GM18861 (cell line): Measurements from ENCODE around the gene PBLD.
"Not testable (repeated sequence)": the region's sequence is repeated elsewhere in the genome, so short reads cannot be mapped to it uniquely, and the experiment has no call there.

Source experiments
- ATAC-seq: cut with Tn5 transposase; IDR thresholded peaks from one replicate; pipeline ENCODE4 v1.9.1; 2021; ENCODE audit not compliant: unreplicated experiment

Gene PBLD

GRCh38 chr10:68331455-68332258 lies 1.1 kb downstream of the PBLD start, which contains the start of gene HNRNPH3:
HNRNPH3 (plus strand) TSS chr10:68332064; CDS start chr10:68337222, 5,158 bp downstream.
- peak; percentile 80 for ATAC-seq

GRCh38 chr10:68330852-68331454 lies 1.8 kb downstream of the PBLD start:
- no peak for ATAC-seq

- ATAC-seq, result no peak
Measured at GRCh38 chr10:68329506-68329861, 3.2 kb downstream of the PBLD start.

- no peak for ATAC-seq
Measured at GRCh38 chr10:68327889-68328786, 4.6 kb downstream of the PBLD start.

- not testable (repeated sequence) for ATAC-seq
Measured at GRCh38 chr10:68324396-68324795, 8.3 kb downstream of the PBLD start.

- ATAC-seq, result no peak
Measured at GRCh38 chr10:68318331-68319059, 14.2 kb downstream of the PBLD start.

- no peak for ATAC-seq
Measured at GRCh38 chr10:68315582-68315981, 17.1 kb downstream of the PBLD start.

- ATAC-seq, result not testable (repeated sequence)
Measured at GRCh38 chr10:68314930-68315329, 17.8 kb downstream of the PBLD start.

GRCh38 chr10:68310531-68310930 lies 22.2 kb downstream of the PBLD start:
- ATAC-seq, result no peak

- ATAC-seq, result no peak
Measured at GRCh38 chr10:68305854-68306253, 26.9 kb downstream of the PBLD start.

- no peak for ATAC-seq
Measured at GRCh38 chr10:68303849-68304412, 28.8 kb downstream of the PBLD start.

GRCh38 chr10:68302871-68303270 lies 29.9 kb downstream of the PBLD start:
- no peak for ATAC-seq

- no peak for ATAC-seq
Measured at GRCh38 chr10:68302503-68302823, 30.3 kb downstream of the PBLD start.

GRCh38 chr10:68301790-68302502 lies 30.8 kb downstream of the PBLD start:
- no peak for ATAC-seq

GRCh38 chr10:68301301-68301700 lies 31.4 kb downstream of the PBLD start:
- ATAC-seq, result no peak

- no peak for ATAC-seq
Measured at GRCh38 chr10:68296843-68297663, 35.7 kb downstream of the PBLD start.

- no peak for ATAC-seq
Measured at GRCh38 chr10:68290736-68291135, 42.0 kb downstream of the PBLD start.

- ATAC-seq, result no peak
Measured at GRCh38 chr10:68288717-68289116, 44.0 kb downstream of the PBLD start.
